Measurements from ENCODE around the gene CNTNAP2. TPM values are rescaled to one million over a fixed set of nuclear protein-coding genes. Genes with fewer than 3 reads are reported as not detected.

CNTNAP2 gene
- total and polyA plus RNA-seq, 3 donors from 2014 or later, result 4.3 to 6.1 (median 4.4) TPM

DNA sequence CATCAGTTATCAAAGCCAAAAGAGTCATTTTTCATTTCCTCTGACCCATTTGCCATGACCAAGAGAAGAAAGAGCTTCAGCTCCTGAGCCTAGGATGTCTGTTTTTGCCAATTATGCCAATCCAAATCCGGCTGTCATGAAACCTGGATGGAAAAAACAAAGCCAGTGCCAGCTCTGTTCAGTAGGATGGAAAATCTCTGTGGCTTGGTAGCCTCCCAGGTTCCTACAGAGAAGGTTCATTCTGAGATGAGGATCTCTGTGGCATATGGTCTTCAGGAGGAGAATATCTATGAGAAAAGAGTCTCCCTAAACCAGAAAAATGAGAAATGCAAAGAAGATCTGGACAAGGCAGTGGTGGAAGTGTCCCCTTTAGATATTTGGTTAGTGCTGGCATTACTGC, 475.4 kb downstream of the CNTNAP2 start:
- WGBS, 2 donors, result 75 to 96% methylated on average over 1 of the region's 1 CpG
- Histone ChIP-seq H3K4me1 (no peaks in the 10 kb centered on the region), H3K27ac (no peak overlapping the region), H3K36me3 (ENCODE audit: low read depth, missing control alignments) (no peaks in the 10 kb centered on the region), H3K4me3 (no peak overlapping the region), H3K9me3 (no peaks in the 10 kb centered on the region), H3K27me3 (no peaks in the 10 kb centered on the region)
- no peak for DNase-seq
- intact Hi-C loops (cut with DNase I; ENCODE audit: low total_unique reads), result no loop called here
- no peak for TF ChIP-seq POLR2A (IDR thresholded peaks at IDR 0.05)
- TF ChIP-seq, protein P1, sequence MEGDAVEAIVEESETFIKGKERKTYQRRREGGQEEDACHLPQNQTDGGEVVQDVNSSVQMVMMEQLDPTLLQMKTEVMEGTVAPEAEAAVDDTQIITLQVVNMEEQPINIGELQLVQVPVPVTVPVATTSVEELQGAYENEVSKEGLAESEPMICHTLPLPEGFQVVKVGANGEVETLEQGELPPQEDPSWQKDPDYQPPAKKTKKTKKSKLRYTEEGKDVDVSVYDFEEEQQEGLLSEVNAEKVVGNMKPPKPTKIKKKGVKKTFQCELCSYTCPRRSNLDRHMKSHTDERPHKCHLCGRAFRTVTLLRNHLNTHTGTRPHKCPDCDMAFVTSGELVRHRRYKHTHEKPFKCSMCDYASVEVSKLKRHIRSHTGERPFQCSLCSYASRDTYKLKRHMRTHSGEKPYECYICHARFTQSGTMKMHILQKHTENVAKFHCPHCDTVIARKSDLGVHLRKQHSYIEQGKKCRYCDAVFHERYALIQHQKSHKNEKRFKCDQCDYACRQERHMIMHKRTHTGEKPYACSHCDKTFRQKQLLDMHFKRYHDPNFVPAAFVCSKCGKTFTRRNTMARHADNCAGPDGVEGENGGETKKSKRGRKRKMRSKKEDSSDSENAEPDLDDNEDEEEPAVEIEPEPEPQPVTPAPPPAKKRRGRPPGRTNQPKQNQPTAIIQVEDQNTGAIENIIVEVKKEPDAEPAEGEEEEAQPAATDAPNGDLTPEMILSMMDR (IDR thresholded peaks at IDR 0.05), result no peak

DNA sequence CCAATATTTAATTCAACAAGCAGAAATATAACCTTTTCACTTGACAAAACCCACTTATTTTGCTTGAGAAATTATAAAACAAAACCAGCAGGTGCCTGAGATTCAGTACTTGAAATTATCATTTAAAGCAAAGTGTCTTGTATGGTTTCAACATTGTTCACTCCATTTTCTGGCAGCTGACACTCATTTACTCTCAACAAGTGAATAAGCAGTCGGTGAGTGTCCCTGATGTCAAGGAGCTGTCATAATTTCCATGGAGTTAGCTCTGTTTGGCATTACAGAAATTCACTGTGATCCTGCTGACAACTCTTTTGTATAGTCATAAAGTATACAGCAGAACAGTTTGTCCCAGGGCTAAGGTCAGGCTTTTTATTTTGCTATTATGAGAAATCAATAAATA, 490.0 kb downstream of the CNTNAP2 start:
- 72 to 79% methylated on average over 1 of the region's 1 CpG for WGBS, 2 donors
- intact Hi-C loops (cut with DNase I; ENCODE audit: low total_unique reads), result no loop called here

DNA sequence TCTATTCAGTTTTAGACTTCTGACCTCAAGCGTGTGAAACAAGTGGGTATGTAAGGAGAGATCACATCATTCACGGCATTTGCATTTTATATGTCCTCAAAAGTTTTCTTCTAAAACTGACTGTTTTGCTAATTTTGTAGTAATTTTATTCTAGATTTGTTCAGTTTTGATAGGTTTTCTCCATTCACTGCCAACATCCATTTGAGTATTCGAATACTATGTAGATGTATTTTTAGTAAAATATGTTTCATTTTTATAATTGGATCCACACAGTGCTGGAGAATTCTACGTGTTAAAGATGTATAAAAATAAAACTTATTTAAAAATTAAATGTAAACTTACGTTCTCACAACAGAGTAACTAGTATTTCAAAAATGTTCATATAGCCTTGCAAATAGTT, 503.0 kb downstream of the CNTNAP2 start:
- H3K27me3 ChIP-seq, result no peaks in the 10 kb centered on the region
- intact Hi-C loops (cut with DNase I; ENCODE audit: low total_unique reads), result no loop called here
- WGBS, 2 donors, result 78 to 84% methylated on average over 5 of the region's 5 CpGs
- H3K4me3 ChIP-seq, result no peak overlapping the region
- H3K4me1 ChIP-seq, result no peaks in the 10 kb centered on the region
- DNase-seq, result no peak
- no peaks in the 10 kb centered on the region for H3K36me3 ChIP-seq (ENCODE audit: low read depth, missing control alignments)
- no peak for TF ChIP-seq POLR2A (IDR thresholded peaks at IDR 0.05)
- TF ChIP-seq, protein P1 (IDR thresholded peaks at IDR 0.05), result no peak
- no peaks in the 10 kb centered on the region for H3K9me3 ChIP-seq
- H3K27ac ChIP-seq, result no peak overlapping the region

More for the DNA sequence above, 490.0 kb downstream of the CNTNAP2 start:
- Histone ChIP-seq H3K36me3 (ENCODE audit: low read depth, missing control alignments) (no peaks in the 10 kb centered on the region), H3K27me3 (no peaks in the 10 kb centered on the region), H3K4me1 (no peaks in the 10 kb centered on the region), H3K4me3 (no peak overlapping the region), H3K27ac (no peak overlapping the region), H3K9me3 (no peaks in the 10 kb centered on the region)
- no peak for DNase-seq
- no peak for TF ChIP-seq POLR2A (IDR thresholded peaks at IDR 0.05)
- TF ChIP-seq, protein P1 (IDR thresholded peaks at IDR 0.05), result no peak

DNA sequence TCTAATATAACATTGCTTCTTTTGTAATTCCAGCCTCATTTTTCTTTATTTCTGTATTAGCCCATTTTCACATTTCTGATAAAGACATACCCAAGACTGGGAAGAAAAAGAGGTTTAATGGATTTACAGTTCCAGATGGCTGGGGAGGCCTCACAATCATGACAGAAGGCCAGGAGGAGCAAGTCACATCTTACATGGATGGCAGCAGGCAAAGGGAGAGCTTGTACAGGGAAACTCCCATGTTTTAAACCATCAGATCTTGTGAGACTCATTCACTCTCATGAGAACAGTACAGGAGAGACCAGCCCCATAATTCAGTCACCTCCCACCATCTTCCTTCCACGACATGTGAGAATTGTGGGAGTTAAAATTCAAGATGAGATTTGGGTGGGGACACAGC, 510.3 kb downstream of the CNTNAP2 start:
- Histone ChIP-seq H3K27me3 (no peaks in the 10 kb centered on the region), H3K9me3 (no peaks in the 10 kb centered on the region), H3K4me1 (no peaks in the 10 kb centered on the region), H3K4me3 (no peak overlapping the region), H3K27ac (no peak overlapping the region), H3K36me3 (ENCODE audit: low read depth, missing control alignments) (no peaks in the 10 kb centered on the region)
- WGBS, 2 donors, result 65 to 88% methylated on average over 1 of the region's 1 CpG
- DNase-seq, result no peak
- intact Hi-C loops (cut with DNase I; ENCODE audit: low total_unique reads), result no loop called here
- no peak for TF ChIP-seq POLR2A (IDR thresholded peaks at IDR 0.05)
- TF ChIP-seq, protein P1 (IDR thresholded peaks at IDR 0.05), result no peak

DNA sequence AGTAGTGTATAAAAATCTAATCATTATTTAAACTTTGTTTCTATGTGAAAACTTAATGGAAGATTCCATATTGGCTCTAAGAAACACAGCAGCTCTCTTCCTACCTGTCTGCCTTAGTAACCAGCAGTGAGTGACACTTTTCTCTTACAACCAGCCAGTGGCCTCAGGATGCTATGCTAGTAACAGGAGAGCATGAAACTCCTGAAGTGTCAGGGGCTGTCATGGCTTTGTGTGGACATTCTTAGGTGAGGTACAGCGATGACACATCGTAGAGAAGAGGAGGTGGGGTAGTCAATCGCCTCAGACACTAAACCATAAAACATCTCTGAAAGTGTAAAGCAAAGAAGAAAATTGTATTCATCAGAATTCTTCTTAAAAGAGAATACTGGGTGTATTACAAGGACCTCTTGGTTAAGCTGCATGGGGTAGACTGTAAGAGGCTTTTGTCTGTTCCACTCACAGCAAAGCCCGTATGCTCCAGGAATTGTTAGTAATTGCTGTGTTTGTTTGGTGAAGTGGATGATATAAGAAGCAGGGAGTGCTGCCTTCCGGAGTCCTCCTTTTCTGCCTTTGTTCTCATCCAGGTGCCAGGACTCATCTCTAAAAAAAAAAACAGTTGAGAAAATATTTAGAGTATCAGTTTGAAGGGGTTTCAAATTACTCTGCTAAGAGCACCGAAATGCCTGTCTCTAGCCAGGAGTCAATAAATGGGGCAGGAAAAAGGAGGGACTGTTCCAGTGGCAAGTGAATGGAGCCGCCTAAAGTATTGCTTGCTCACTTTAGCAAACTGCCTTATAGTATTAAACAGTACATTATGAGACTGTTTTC, 518.8 kb downstream of the CNTNAP2 start:
- no peak for DNase-seq
- H3K27ac ChIP-seq, result no peak overlapping the region
- intact Hi-C loops (cut with DNase I; ENCODE audit: low total_unique reads), result no loop called here

More for the DNA sequence above, 518.8 kb downstream of the CNTNAP2 start:
- Histone ChIP-seq H3K9me3 (no peaks in the 10 kb centered on the region), H3K4me3 (no peak overlapping the region), H3K27me3 (no peaks in the 10 kb centered on the region), H3K4me1 (no peaks in the 10 kb centered on the region), H3K36me3 (ENCODE audit: low read depth, missing control alignments) (no peaks in the 10 kb centered on the region)
- 34 to 47% methylated on average over 7 of the region's 7 CpGs for WGBS, 2 donors
- TF ChIP-seq, protein P1 (IDR thresholded peaks at IDR 0.05), result no peak
- TF ChIP-seq POLR2A (IDR thresholded peaks at IDR 0.05), result no peak

All from testis (tissue), 3 donors.